AG10803 (cell line): ENCODE measurements around the gene SHD.
"Not testable (repeated sequence)": the region's sequence is repeated elsewhere in the genome, so short reads cannot be mapped to it uniquely, and the experiment has no call there.

Experiments
- DNase-seq: peaks from one replicate; pipeline ENCODE4 v3.0.0; 2010; ENCODE audit warnings: low read depth
- H3K4me3 ChIP-seq: 2 replicates; pipeline ENCODE4 v1.5.1; 2011; ENCODE audit warnings: mild to moderate bottlenecking, low read length, control low read depth
- TF ChIP-seq, protein P1 (sequence below): conservative IDR thresholded peaks from 2 replicates; pipeline ENCODE4 v1.5.1; 2011; ENCODE audit warnings: mild to moderate bottlenecking, low read length, control low read depth, inconsistent platforms

Gene SHD

DNA sequence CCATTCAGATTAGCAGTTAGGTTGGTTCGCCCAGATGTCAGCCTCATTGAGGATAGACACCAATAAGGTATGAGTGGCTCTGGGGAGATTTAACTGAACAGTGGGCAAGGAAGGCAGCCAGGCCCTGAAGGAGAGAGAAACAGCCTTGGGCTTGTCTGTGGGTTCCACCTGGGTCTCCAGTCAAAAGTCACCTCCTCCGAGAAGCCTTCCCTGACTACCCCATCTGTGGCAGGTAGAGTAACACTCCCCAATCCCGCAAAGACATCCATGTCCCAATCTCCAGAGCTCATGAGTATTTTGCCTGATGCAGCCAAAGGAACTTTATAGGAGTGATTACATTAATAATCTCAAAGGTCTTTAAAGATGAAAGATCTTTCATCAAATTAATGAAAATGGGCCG, 40.2 kb upstream of the SHD start:
- TF ChIP-seq, protein P1, sequence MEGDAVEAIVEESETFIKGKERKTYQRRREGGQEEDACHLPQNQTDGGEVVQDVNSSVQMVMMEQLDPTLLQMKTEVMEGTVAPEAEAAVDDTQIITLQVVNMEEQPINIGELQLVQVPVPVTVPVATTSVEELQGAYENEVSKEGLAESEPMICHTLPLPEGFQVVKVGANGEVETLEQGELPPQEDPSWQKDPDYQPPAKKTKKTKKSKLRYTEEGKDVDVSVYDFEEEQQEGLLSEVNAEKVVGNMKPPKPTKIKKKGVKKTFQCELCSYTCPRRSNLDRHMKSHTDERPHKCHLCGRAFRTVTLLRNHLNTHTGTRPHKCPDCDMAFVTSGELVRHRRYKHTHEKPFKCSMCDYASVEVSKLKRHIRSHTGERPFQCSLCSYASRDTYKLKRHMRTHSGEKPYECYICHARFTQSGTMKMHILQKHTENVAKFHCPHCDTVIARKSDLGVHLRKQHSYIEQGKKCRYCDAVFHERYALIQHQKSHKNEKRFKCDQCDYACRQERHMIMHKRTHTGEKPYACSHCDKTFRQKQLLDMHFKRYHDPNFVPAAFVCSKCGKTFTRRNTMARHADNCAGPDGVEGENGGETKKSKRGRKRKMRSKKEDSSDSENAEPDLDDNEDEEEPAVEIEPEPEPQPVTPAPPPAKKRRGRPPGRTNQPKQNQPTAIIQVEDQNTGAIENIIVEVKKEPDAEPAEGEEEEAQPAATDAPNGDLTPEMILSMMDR = no peak
- no peak overlapping the region for H3K4me3 ChIP-seq
- no peak for DNase-seq

DNA sequence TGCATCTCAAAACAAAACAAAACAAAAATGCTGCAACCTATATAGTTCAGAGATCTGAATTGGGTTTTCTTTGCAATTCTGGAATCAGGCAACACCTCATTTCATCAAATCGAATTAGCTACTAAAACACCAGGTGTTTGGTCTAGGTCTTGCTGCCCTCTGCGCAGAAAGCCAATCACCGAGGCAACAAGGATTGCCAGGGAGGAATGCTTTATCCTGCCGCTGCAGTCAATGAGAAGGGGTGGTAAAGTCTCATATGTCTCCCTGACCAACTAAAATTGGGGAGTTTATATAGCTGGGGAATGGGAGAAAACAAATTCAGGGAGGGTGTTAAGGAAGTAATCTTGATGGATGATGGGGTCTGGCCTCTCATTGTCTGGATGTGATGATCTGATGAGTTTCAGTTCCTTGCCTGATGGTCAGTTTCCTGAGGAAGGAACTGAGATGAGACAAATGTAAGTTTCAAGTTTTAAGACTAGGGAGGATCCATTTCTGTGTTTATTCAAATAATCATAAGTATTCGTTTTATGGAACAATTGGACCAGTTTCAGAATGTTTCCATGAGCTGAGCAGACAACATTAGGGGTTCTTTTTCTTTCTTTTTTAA, 37.1 kb upstream of the SHD start:
- TF ChIP-seq, protein P1 = no peak
- DNase-seq = no peak
- H3K4me3 ChIP-seq = no peak overlapping the region

DNA sequence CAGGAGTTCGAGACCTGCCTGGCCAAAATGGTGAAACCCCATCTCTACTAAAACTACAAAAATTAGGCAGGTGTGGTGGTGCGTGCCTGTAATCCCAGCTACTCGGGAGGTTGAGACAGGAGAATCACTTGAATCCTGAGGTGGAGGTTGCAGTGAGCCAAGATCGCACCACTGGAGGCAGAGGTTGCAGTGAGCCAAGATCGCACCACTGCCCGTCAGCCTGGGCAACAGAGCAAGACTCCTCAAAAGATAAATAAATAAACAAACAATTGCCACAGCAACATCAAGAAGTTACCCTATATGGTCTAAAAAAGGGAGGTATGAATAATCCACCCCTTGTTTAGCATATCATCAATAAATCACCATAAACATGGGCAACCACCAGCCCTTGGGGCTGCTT, 33.1 kb upstream of the SHD start:
- not testable (repeated sequence) for DNase-seq, H3K4me3 ChIP-seq

DNA sequence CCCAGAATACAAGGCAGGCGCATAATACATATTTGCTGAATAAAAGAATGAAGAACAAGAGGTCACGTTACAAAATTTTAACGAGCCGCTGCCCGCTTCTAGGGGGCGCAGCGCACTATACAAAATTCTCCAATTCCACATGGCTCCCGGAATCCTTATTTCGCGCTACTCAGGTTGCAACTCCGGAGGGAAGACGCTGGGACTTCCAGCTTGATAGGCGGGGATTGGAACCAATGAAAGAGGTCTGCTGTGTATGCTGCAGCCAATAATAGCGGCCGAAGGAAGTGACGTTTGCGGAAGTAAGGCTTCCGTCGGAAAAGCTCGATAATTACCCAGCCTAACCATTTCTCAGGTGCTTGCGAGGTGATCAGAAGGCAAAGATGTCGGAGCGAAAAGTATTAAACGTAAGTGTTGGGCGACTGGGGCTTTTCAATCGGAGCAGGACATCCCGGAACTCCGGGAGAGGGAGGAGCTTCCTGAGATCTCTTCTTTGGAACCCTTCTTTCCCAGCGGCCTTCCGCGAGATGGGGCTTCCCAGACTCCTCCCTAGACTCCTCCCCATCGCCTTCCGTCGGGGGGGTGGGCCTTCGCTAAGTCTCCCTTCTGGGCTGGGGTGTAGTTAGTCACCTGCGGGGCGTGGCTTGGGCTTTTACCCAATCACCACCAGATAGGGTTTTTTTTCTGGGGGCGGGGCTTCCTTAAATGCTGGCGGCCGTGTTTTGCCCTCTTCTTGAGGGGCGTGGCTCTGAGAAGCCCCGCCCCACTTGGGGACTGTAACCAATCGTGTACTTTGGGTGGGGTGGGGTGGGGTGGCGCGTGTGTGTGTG, 32.1 kb upstream of the SHD start, which contains the start of gene YJU2:
TSS of gene YJU2 (plus strand) at position 314 of the 827 bp plus-strand sequence. CDS start at position 381, 67 bp downstream.
- H3K4me3 ChIP-seq = peak within 1 kb of the TSS; percentile 76
- TF ChIP-seq, protein P1 = peak; percentile 55
- peak; percentile 99 for DNase-seq

DNA sequence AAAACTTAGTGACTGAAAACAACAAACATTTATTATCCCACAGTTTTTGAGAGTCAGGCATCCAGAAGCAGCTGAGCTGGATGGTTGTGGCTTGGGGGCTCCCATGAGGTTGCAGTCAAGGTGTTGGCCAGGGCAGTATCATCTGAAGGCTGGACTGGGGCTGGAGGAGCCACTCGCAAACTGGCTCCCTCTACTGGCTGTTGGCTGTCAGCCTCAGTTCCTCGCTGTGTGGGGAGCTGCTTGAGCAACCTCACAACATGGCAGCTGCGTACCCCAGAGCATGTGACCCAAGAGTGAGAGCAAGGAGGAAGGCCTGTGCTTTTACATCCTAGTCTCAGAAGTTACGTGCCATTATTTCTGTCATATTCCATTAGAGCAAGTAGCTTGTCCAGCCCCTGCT, 22.5 kb upstream of the SHD start:
- TF ChIP-seq, protein P1 = no peak
- DNase-seq = no peak

DNA sequence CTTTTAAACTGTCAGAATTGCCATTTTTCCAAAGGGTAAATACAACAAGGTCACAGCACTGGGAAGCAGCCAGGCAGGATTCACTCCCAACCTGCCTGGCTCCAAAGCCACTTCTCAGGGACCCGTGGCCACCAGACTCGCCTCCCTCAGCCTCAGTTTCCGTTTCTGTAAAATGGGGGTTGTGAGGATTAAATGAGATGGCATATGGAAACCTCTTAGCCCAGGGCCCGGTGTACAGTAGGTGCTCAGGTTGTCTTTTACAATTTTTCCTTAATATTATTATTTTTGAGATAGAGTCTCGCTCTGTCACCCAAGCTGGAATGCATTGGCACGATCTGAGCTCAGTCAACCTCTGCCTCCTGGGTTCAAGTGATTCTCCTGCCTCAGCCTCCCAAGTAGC, 22.0 kb upstream of the SHD start:
- TF ChIP-seq, protein P1 = no peak
- DNase-seq = no peak
- no peak overlapping the region for H3K4me3 ChIP-seq

More for the DNA sequence above, 22.5 kb upstream of the SHD start:
- H3K4me3 ChIP-seq = no peak overlapping the region

DNA sequence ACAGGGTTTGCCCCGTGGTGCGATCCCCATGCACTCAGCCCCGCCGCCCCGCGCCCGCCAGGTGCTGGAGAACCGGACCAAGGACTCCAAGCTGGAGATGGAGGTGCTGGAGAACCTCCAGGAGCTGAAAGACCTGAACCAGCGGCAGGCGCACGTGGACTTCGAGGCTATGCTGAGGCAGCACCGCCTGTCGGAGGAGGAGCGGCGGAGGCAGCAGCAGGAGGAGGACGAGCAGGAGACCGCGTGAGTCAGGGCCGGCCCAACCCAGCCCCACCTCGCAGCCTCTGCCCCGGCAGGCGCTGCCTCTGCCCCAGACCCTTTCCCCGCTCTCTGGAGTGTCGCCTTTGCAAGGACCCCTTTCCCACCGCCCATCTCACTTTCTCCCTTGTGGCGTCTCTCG, 20.9 kb upstream of the SHD start:
- no peak for DNase-seq
- TF ChIP-seq, protein P1 = no peak
- H3K4me3 ChIP-seq = no peak overlapping the region
